Endothelial cell of umbilical vein (primary cell): Measurements from ENCODE around the gene ASCL5. TPM values are rescaled to one million over a fixed set of nuclear protein-coding genes. Genes with fewer than 3 reads are reported as not detected.

Experiments used
- BruUV-seq: library from RNA; stranded (reverse); fragments of 400-500 nt; replicated peaks from 2 replicates; lab custom pipeline; 2021; lab: Mats Ljungman, UMichigan
- CTCF ChIA-PET: fragments of 300-600, 350-600 bp; sonication (Branson Sonifier 250); formaldehyde crosslinking; loops from one replicate; lab custom pipeline; 2021; ENCODE audit warnings: antibody characterized with exemption, inconsistent platforms; lab: Charles Lee
- POLR2A ChIA-PET: fragments of 300-600, 350-600 bp; sonication (Branson Sonifier 250); formaldehyde crosslinking; loops from one replicate; lab custom pipeline; 2021; ENCODE audit warnings: antibody characterized with exemption, inconsistent platforms; lab: Charles Lee
- DNase-seq: peaks from one replicate; pipeline ENCODE4 v3.0.0-alpha.2; 2011; ENCODE audit warnings: low read depth, low spot score
- FAIRE-seq: peaks from 2 replicates; lab custom pipeline; 2011; peaks lifted over from hg19 to GRCh38; lab: Jason Lieb, UNC
- H2AFZ ChIP-seq: 2 replicates; pipeline ENCODE4 v1.6.0; 2012; ENCODE audit warnings: low read depth, low read length, control low read depth, inconsistent platforms
- H3K27ac ChIP-seq: 2 replicates; pipeline ENCODE4 v1.5.1; 2011; ENCODE audit warnings: low read depth, mild to moderate bottlenecking, control low read depth, low read length, moderate library complexity; ENCODE audit not compliant: insufficient read depth
- H3K27me3 ChIP-seq, 2 experiments: 2 replicates each; pipeline versions ENCODE4 v1.6.0 to v1.6.1; 2011; ENCODE audit warnings: low read length in 2 of 2, mixed read lengths in 1 of 2; ENCODE audit not compliant: control insufficient read depth in 2 of 2, insufficient read depth in 2 of 2
- H3K36me3 ChIP-seq, 2 experiments: 2 replicates in 1 of 2; 3 replicates in 1 of 2; pipeline ENCODE4 v1.5.1; 2011; ENCODE audit warnings: low read length in 2 of 2, mild to moderate bottlenecking in 1 of 2, moderate library complexity in 1 of 2; ENCODE audit not compliant: control insufficient read depth in 2 of 2, insufficient read depth in 2 of 2; ENCODE audit errors: extremely low read depth in 1 of 2
- H3K4me1 ChIP-seq: 3 replicates; pipeline ENCODE4 v1.5.1; 2011; ENCODE audit warnings: mild to moderate bottlenecking, low read length; ENCODE audit not compliant: control insufficient read depth, insufficient read depth; ENCODE audit errors: extremely low read depth
- H3K4me2 ChIP-seq: 2 replicates; pipeline ENCODE4 v1.6.1; 2011; ENCODE audit warnings: low read length, control low read depth, mixed read lengths; ENCODE audit not compliant: insufficient read depth
- H3K4me3 ChIP-seq, 3 experiments: fragments of 200-600 bp in 1 of 3; sonication (generic), shearing (Covaris generic) in 1 of 3; replicated peaks in 1 of 3; 2 replicates each; pipeline ENCODE4 v1.5.1; 2011 to 2016; ENCODE audit warnings: control low read depth in 3 of 3, low read length in 3 of 3, mild to moderate bottlenecking in 2 of 3, inconsistent platforms in 1 of 3, low read depth in 1 of 3, moderate library complexity in 1 of 3; ENCODE audit not compliant: insufficient read depth in 1 of 3
- H3K79me2 ChIP-seq: 2 replicates; pipeline ENCODE4 v1.6.0; 2012; ENCODE audit warnings: low read length, inconsistent platforms; ENCODE audit not compliant: control insufficient read depth, insufficient read depth
- H3K9ac ChIP-seq: replicated peaks from 2 replicates; pipeline ENCODE3; 2011; ENCODE audit warnings: low read length, control low read depth; ENCODE audit not compliant: insufficient read depth; ENCODE audit errors: extremely low read depth
- H3K9me1 ChIP-seq: replicated peaks from 3 replicates; pipeline ENCODE4 v1.6.0; 2011; ENCODE audit warnings: mild to moderate bottlenecking, low read length; ENCODE audit not compliant: control insufficient read depth, insufficient read depth; ENCODE audit errors: extremely low read depth
- H3K9me3 ChIP-seq: replicated peaks from 2 replicates; pipeline ENCODE4 v1.5.1; 2012; ENCODE audit warnings: low read length, inconsistent platforms; ENCODE audit not compliant: control insufficient read depth, insufficient read depth
- H4K20me1 ChIP-seq: replicated peaks from 2 replicates; pipeline ENCODE3; 2011; ENCODE audit warnings: mild to moderate bottlenecking, low read length; ENCODE audit not compliant: control insufficient read depth, insufficient read depth; ENCODE audit errors: extremely low read depth
- CTCF ChIP-seq, 2 donors: IDR thresholded peaks; 1 replicate in 1 of 2; 2 replicates in 1 of 2; pipeline ENCODE4 v1.5.1; 2011; ENCODE audit warnings: low read length in 2 of 2, mild to moderate bottlenecking in 2 of 2, moderate library complexity in 2 of 2, control low read depth in 1 of 2, inconsistent platforms in 1 of 2, low read depth in 1 of 2; ENCODE audit not compliant: insufficient read depth in 1 of 2; ENCODE audit errors: extremely low read depth in 1 of 2
- EZH2 ChIP-seq: IDR thresholded peaks from 2 replicates; pipeline ENCODE4 v1.6.1; 2012; ENCODE audit warnings: borderline replicate concordance, low read depth, mild to moderate bottlenecking, moderate library complexity, low read length, inconsistent platforms; ENCODE audit not compliant: severe bottlenecking
- FOS ChIP-seq: IDR thresholded peaks from 2 replicates; pipeline ENCODE4 v1.6.1; 2011; ENCODE audit warnings: mild to moderate bottlenecking, low read length, moderate library complexity, borderline replicate concordance; ENCODE audit not compliant: insufficient read depth
- GATA2 ChIP-seq: IDR thresholded peaks from 2 replicates; pipeline ENCODE4 v1.7.0; 2011; ENCODE audit warnings: low read depth, mild to moderate bottlenecking, moderate library complexity, mixed read lengths, low read length; ENCODE audit not compliant: insufficient read length, insufficient read depth
- JUN ChIP-seq: IDR thresholded peaks from 2 replicates; pipeline ENCODE4 v1.6.1; 2011; ENCODE audit warnings: borderline replicate concordance, low read depth; ENCODE audit not compliant: insufficient read length, insufficient read depth
- MAX ChIP-seq: IDR thresholded peaks from 2 replicates; pipeline ENCODE4 v1.6.1; 2011; ENCODE audit not compliant: insufficient read depth, insufficient read length
- MYC ChIP-seq: IDR thresholded peaks from one replicate; pipeline ENCODE4 v1.6.1; 2011; ENCODE audit warnings: mild to moderate bottlenecking, low read depth, low read length
- POLR2A ChIP-seq: IDR thresholded peaks from 2 replicates; pipeline ENCODE4 v1.6.1; 2012; ENCODE audit warnings: low read depth, mild to moderate bottlenecking, control low read depth, low read length
- POLR2AphosphoS5 ChIP-seq: IDR thresholded peaks from 2 replicates; pipeline ENCODE4 v1.6.1; 2012; ENCODE audit warnings: low read depth, mild to moderate bottlenecking, control low read depth, low read length, moderate library complexity; ENCODE audit not compliant: insufficient read depth
- dilution Hi-C: fragments of 300-500 bp; cut with MboI; formaldehyde crosslinking; loops from one replicate; pipeline ENCODE4 v1.15.0; 2019; ENCODE audit warnings: low sequenced_read_pairs; ENCODE audit not compliant: extremely low pct_ligation_motif_present
- intact Hi-C: fragments of 100-400 bp; cut with micrococcal nuclease; formaldehyde crosslinking; loops from one replicate; pipeline ENCODE4 v1.10.0; 2022
- polyA plus RNA-seq, 4 experiments: library from polyadenylated mRNA; depleted of rRNA in 3 of 4; stranded (reverse) in 3 of 4; unstranded in 1 of 4; fragments of >200 nt; gene quantifications; 2 replicates each; pipeline versions ENCODE4 v1.2.1 to v1.2.3, GENCODE V29; 2011 to 2012; ENCODE audit warnings: missing spikeins in 1 of 4
- total RNA-seq: library from RNA; stranded (reverse); gene quantifications from 2 replicates; pipeline ENCODE4 v1.2.3, GENCODE V29; 2021

ASCL5 gene
- total and polyA plus RNA-seq, 2 donors (not counting 3 experiments of a cell fraction or from before 2014, with no cell fraction given), result not detected

GRCh38 chr1:201083741-201084140 is 43.2 kb downstream of the ASCL5 start:
- no TSS peak for BruUV-seq
- ChIA-PET POLR2A (no interaction called here), CTCF (interaction anchor here (0.8 to 3.9 kb wide), 4 partner anchors 30 to 111 kb away, joined by 3 to 22 read pairs (median 5); no protein-coding TSS in a partner anchor)
- peaks cover 7 to 9% of the 10 kb centered on the region in 2 experiments for H3K27me3 ChIP-seq
- H3K36me3 ChIP-seq, result no peaks in the 10 kb centered on the region
- H2AFZ ChIP-seq, result no peak overlapping the region
- H3K27ac ChIP-seq, result no peak overlapping the region
- TF ChIP-seq GATA2, result no peak
- TF ChIP-seq JUN, result no peak
- H3K4me1 ChIP-seq, result no peaks in the 10 kb centered on the region
- no peaks in the 10 kb centered on the region for H3K79me2 ChIP-seq
- no peaks in the 10 kb centered on the region for H3K9me3 ChIP-seq
- no peak overlapping the region for H3K4me3 ChIP-seq
- H3K9me1 ChIP-seq, result no peaks in the 10 kb centered on the region
- DNase-seq (no peak), FAIRE-seq (no peak)
- no peaks in the 10 kb centered on the region for H4K20me1 ChIP-seq
- no peak overlapping the region for H3K4me2 ChIP-seq
- intact Hi-C loops, result no loop called here
- H3K9ac ChIP-seq, result no peak overlapping the region
- dilution Hi-C loops, result no loop called here

GRCh38 chr1:201080135-201080534 is 46.8 kb downstream of the ASCL5 start:
- no peaks in the 10 kb centered on the region for H3K79me2 ChIP-seq
- H3K4me2 ChIP-seq, result no peak overlapping the region
- H3K4me1 ChIP-seq, result no peaks in the 10 kb centered on the region
- TF ChIP-seq FOS, result no peak
- TF ChIP-seq POLR2A, result no peak
- TF ChIP-seq MYC, result no peak
- TF ChIP-seq EZH2, result no peak
- no peak for TF ChIP-seq GATA2
- no peak for TF ChIP-seq CTCF (IDR thresholded peaks at IDR 0.05; ENCODE audit: extremely low read depth in 1 of 2, insufficient read depth in 1 of 2, low read depth in 1 of 2, low read length in 2 of 2)
- no peak for TF ChIP-seq MAX
- TF ChIP-seq POLR2AphosphoS5, result no peak
- no peak for TF ChIP-seq JUN
- H4K20me1 ChIP-seq, result no peaks in the 10 kb centered on the region
- ChIA-PET POLR2A (no interaction called here), CTCF (interaction anchor here (1.2 to 2.7 kb wide), 5 partner anchors 8 to 108 kb away, joined by 4 to 15 read pairs (median 8); no protein-coding TSS in a partner anchor)
- H3K27me3 ChIP-seq, result peaks cover 7% of the 10 kb centered on the region in 2 experiments
- dilution Hi-C loops, result no loop called here
- H3K9me3 ChIP-seq, result no peaks in the 10 kb centered on the region
- no peak overlapping the region for H3K27ac ChIP-seq
- H3K4me3 ChIP-seq, result no peak overlapping the region
- no peak for DNase-seq
- H2AFZ ChIP-seq, result no peak overlapping the region
- no TSS peak for BruUV-seq
- no peaks in the 10 kb centered on the region for H3K9me1 ChIP-seq
- intact Hi-C loops, result no loop called here
- FAIRE-seq, result no peak
- no peaks in the 10 kb centered on the region for H3K36me3 ChIP-seq
- no peak overlapping the region for H3K9ac ChIP-seq
